ENCODE measurements around the gene CLCN6. TPM values are rescaled to one million over a fixed set of nuclear protein-coding genes. Genes with fewer than 3 reads are reported as not detected.
A peak's percentile ranks its signal among the peaks of the same experiment; 100 is the strongest.

CLCN6 gene
- total RNA-seq, 1 experiment from 2014 or later = 13.7 TPM

DNA sequence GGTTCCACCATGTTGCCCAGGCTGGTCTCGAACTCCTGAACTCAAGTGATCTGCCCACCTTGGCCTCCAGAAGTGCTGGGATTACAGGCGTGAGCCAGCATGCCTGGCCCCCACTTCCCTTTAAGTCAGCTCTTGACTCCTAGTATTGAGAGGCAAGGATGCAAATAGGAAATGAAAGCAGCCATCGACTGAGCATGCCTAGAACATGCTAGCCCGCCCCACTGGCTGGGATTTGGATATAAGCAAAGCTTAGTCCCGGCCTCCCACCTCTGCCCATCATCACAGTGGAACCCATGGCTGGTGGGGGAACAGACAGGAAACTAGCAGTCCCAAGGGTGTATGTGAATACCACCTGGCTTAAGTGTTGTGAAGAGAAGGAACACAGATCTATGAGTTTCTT, 33.5 kb upstream of the CLCN6 start:
- intact Hi-C loops (cut with micrococcal nuclease) = no loop called here
- peaks cover 0 to 4% of the 10 kb centered on the region in 2 experiments; a peak in 1 of 4 replicates for H3K4me1 ChIP-seq (ENCODE audit: control insufficient read depth in 1 of 2, insufficient read depth in 2 of 2, low read length in 2 of 2)
- H3K27me3 ChIP-seq (ENCODE audit: insufficient read depth, low read length) = no peaks in the 10 kb centered on the region
- TF ChIP-seq SP1 (IDR thresholded peaks at IDR 0.05; ENCODE audit: low read depth) (no peak), TCF7L2 (IDR thresholded peaks at IDR 0.05; ENCODE audit: borderline replicate concordance, extremely low read depth, insufficient read depth, insufficient read length) (no peak), SIN3A (IDR thresholded peaks at IDR 0.05; ENCODE audit: low read depth) (no peak), MAX (IDR thresholded peaks at IDR 0.05) (no peak), POLR2A (IDR thresholded peaks at IDR 0.05; ENCODE audit: borderline replicate concordance, extremely low read depth, insufficient read depth, insufficient read length) (no peak), YY1 (IDR thresholded peaks at IDR 0.05; ENCODE audit: extremely low read depth, insufficient replicate concordance, low read depth, low read length) (no peak), JUND (IDR thresholded peaks at IDR 0.05) (no peak), CEBPB (IDR thresholded peaks at IDR 0.05; ENCODE audit: low read depth) (no peak), RAD21 (IDR thresholded peaks at IDR 0.05; ENCODE audit: low read depth) (no peak)
- TF ChIP-seq, protein P1, sequence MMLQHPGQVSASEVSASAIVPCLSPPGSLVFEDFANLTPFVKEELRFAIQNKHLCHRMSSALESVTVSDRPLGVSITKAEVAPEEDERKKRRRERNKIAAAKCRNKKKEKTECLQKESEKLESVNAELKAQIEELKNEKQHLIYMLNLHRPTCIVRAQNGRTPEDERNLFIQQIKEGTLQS (IDR thresholded peaks at IDR 0.05) = no peak
- TF ChIP-seq, protein P2, sequence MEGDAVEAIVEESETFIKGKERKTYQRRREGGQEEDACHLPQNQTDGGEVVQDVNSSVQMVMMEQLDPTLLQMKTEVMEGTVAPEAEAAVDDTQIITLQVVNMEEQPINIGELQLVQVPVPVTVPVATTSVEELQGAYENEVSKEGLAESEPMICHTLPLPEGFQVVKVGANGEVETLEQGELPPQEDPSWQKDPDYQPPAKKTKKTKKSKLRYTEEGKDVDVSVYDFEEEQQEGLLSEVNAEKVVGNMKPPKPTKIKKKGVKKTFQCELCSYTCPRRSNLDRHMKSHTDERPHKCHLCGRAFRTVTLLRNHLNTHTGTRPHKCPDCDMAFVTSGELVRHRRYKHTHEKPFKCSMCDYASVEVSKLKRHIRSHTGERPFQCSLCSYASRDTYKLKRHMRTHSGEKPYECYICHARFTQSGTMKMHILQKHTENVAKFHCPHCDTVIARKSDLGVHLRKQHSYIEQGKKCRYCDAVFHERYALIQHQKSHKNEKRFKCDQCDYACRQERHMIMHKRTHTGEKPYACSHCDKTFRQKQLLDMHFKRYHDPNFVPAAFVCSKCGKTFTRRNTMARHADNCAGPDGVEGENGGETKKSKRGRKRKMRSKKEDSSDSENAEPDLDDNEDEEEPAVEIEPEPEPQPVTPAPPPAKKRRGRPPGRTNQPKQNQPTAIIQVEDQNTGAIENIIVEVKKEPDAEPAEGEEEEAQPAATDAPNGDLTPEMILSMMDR (IDR thresholded peaks at IDR 0.05 in 2 of 3, conservative IDR thresholded peaks at IDR 0.05 in 1 of 3; ENCODE audit: borderline replicate concordance in 1 of 3, insufficient read depth in 1 of 3, low read depth in 2 of 3, low read length in 2 of 3) = no peak
- H3K36me3 ChIP-seq (ENCODE audit: control insufficient read depth in 1 of 2, insufficient read depth in 2 of 2, low read length in 2 of 2) = no peaks in the 10 kb centered on the region
- H3K4me3 ChIP-seq (replicated peaks in 1 of 2; ENCODE audit: low read depth in 1 of 2, low read length in 2 of 2) = no peak overlapping the region
- H3K9me2 ChIP-seq (ENCODE audit: insufficient read depth) = no peaks in the 10 kb centered on the region
- no peak overlapping the region for H3K4me2 ChIP-seq (ENCODE audit: low read length)
- H4K20me1 ChIP-seq (ENCODE audit: insufficient read depth) = no peaks in the 10 kb centered on the region
- H3K9me3 ChIP-seq (ENCODE audit: control insufficient read depth in 1 of 2, insufficient read depth in 1 of 2, low read depth in 1 of 2, low read length in 2 of 2) = no peaks in the 10 kb centered on the region
- ATAC-seq (peak; percentile 39; the same call in 1 of the 2 replicates), DNase-seq (ENCODE audit: low read depth, low spot score) (no peak)
- ChIA-PET CTCF (no interaction called here), POLR2A (no interaction called here), RAD21 (ENCODE audit: low non-redundant PET in 1 of 2, low total read pairs in 2 of 2, uncharacterized antibody in 2 of 2, unreplicated experiment in 2 of 2) (no interaction called here)
- no peak overlapping the region for H3K27ac ChIP-seq (ENCODE audit: low read depth, low read length)
- BruUV-seq (replicated peaks) = no TSS peak
- no peaks in the 10 kb centered on the region for H3K79me2 ChIP-seq (ENCODE audit: insufficient read depth, low read length)
- H3K9ac ChIP-seq (ENCODE audit: low read length) = no peak overlapping the region
- H2AFZ ChIP-seq (ENCODE audit: low read depth, low read length, poor library complexity, severe bottlenecking) = no peak overlapping the region

All from HCT116 (cell line).